ENCODE data around the gene MROH2A. TPM values are rescaled to one million over a fixed set of nuclear protein-coding genes. Genes with fewer than 3 reads are reported as not detected.

Gene MROH2A
- total RNA-seq, 1 donor from 2014 or later = not detected

GRCh38 chr2:233818639-233819621, 40.8 kb downstream of the MROH2A start:
- peak; percentile 57 for DNase-seq (ENCODE audit: low spot score)

GRCh38 chr2:233819884-233820773, 42.0 kb downstream of the MROH2A start:
- DNase-seq (ENCODE audit: low spot score) = peak; percentile 82

- DNase-seq (ENCODE audit: low spot score) = peak; percentile 47
Measured at GRCh38 chr2:233820774-233821105, 42.6 kb downstream of the MROH2A start.

DNA sequence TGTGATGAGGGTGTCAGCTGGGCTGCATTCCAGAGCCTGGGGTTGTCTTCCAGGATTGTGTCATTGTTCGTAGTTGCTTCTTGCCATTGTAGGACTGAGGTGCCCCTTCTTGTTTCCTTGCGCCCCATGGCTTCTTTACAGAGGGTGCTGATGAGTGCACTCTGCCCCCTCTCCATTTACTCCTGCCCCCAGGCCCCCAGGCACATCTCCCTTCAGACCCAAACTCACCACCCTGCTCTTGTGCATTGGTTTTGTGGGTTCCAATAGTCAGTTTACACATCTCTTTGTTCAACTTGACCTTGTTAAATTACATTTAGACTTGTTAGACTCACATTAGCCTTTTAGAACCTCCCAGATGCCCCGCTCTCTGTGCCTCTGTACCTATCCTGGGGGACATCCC, 43.1 kb downstream of the MROH2A start:
- no peak for DNase-seq (ENCODE audit: low spot score)

GRCh38 chr2:233821709-233822100, 43.6 kb downstream of the MROH2A start:
- peak; percentile 71 for DNase-seq (ENCODE audit: low spot score)

DNA sequence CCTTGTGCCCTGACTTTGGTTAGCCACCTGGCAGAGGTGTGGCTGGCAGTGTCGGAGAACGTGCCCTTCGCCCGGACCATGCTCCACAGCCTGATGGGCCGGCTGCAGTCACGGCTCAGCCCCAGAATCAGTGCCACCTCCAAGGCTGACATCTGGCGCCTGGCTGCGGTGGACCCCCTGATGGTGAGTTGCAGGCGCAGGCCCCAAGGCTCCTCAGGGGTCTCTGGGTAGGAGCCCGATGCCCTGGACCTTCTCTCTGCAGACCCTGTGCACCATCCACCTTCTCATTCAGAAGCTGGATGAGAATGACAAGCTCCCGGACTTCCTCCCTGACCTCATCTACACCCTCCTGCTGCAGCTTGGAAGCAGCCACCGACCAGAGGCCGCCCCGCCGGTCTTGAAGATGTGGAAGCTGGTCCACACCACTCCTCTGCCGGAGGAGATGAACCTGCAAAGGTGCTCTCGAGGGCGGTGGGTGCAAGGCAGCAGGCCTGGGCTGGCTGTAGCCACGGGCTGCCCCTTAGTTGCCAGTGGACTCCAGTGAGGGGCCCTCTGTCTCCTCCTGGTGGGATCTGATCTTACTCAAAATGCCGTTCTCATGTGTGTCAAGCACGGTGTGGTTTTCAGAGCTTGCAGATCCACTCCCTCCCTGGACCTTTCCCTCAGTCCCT, 44.1 kb downstream of the MROH2A start:
- DNase-seq (ENCODE audit: low spot score) = peak; percentile 85

GRCh38 chr2:233822781-233823730, 44.9 kb downstream of the MROH2A start:
- peak; percentile 88 for DNase-seq (ENCODE audit: low spot score)

DNA sequence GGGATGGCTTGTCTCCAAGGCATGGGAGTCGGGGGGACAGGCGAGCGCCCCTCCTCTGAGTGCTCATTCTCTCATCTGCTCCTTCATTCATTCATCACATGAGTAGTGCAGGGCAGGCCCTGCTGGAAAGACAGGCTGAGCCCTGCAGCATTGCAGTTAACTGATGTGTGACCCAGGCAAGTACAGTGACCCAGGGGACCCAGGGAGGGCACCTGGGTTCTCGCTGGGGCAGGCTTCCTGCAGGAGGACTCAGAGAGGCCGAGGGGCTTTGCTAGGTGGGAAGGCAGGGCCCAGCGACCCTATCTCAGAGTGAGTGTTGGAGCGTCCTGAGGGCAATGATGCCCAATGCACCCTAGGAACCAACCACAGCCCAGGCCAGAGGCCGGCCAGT, 45.6 kb downstream of the MROH2A start:
- DNase-seq (ENCODE audit: low spot score) = peak; percentile 78

- no peak for DNase-seq (ENCODE audit: low spot score)
Measured at GRCh38 chr2:233824373-233824772, 46.2 kb downstream of the MROH2A start.

DNA sequence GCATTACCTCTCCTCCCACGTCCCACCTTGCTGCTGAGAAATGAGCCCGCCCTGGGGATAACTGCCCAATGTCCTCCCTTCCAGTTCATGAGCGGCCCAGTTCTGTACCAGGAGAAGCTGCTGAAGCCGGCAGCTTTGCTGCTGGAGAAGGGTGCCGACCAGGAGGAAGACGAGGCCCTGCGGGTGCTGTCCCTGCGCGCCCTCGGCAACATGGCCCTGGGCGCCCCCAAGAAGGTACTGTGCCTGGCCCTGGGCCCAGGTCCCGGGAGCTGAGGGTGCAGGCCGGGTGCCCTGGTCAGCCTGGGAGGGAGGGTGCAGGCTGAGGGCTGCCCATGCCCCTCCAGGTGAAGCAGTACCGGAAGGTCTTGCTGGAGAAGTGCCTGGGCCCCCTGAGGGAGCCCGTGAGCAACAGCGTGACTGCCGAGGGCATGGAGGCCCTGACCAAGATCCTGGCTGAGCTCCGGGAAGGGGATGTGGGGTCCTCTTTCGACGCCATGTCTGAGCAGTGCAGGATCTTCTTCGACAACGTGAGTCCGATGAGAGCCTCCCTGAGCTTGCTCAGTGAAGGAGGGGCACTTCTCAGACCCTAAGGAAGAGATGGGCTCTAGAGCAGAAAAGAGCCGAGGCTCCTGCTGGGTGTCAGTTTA, 50.5 kb downstream of the MROH2A start:
- peak; percentile 73 for DNase-seq (ENCODE audit: low spot score)

- DNase-seq (ENCODE audit: low spot score) = peak; percentile 86
Measured at GRCh38 chr2:233829193-233830110, 51.3 kb downstream of the MROH2A start.

DNA sequence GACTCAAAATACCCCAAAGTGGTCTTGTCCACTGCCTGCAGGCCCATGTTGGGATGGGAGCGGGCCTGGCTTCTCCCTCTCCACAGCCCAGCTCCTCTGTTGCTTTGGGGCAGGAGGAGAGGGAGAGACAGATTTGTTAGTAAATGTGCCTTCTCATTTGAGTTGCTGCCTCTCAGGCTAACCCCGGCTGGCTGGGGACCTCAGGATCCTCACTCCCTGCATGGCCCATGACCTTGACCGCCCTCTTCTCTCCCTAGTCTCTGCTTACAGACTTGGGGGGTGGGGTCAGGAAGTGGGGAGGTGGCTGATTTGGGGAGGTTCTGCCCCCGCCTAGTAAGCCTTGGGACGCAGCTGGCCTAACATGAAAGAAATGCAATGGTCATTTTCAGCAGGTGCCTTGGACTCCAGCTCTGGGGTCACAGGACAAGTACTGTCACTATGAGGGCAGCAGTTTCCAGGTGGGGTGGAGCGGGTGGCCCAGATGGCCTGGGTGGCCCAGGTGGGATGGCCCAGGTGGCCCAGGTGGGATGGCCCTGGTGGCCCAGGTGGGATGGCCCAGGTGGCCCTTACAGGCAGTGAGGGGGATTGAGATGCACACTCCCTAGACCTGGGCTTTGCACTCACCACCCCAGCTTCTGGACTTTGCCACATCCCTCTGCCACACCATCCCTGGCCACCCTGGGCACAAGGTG, 52.1 kb downstream of the MROH2A start:
- DNase-seq (ENCODE audit: low spot score) = peak; percentile 81

DNA sequence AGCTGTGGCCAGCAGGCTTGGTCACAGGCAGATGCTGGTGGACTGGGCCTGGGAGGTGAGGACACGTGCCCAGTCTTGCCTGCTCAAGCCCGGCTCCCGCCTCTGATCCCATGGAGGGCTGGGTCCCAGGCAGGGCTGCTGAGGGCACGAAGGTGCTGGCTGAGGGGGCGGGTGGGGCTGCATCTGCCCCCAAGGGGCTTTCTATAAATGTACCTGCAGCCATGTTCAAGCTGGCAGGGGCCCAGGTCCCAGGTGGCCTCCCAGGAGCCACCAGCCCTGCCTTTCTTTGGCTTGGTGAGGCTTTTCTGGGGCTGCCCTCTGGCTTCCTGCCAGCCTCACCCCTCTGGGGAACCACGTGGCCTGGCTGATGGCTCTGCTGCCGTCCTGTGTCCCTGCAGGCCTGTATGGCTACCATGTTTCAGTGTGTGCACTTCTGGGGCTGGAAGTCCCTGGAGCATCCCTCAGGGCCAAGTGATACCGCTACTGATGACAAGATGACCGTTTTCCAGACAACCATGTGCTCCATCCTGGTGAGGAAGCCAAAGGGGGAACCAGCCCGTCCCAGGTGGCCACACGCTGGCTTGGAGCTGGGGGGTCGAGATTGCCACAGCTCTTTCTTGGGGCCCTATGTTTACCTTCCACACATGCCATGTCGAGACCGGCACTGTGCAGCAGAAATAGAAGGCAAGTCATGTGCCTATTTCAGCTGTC, 53.0 kb downstream of the MROH2A start:
- peak; percentile 77 for DNase-seq (ENCODE audit: low spot score)

GRCh38 chr2:233831861-233832260, 53.7 kb downstream of the MROH2A start:
- DNase-seq (ENCODE audit: low spot score) = peak; percentile 24

GRCh38 chr2:233832414-233832813, 54.3 kb downstream of the MROH2A start:
- DNase-seq (ENCODE audit: low spot score) = no peak

- DNase-seq (ENCODE audit: low spot score) = peak; percentile 73
Measured at GRCh38 chr2:233832869-233833311, 54.8 kb downstream of the MROH2A start.

DNA sequence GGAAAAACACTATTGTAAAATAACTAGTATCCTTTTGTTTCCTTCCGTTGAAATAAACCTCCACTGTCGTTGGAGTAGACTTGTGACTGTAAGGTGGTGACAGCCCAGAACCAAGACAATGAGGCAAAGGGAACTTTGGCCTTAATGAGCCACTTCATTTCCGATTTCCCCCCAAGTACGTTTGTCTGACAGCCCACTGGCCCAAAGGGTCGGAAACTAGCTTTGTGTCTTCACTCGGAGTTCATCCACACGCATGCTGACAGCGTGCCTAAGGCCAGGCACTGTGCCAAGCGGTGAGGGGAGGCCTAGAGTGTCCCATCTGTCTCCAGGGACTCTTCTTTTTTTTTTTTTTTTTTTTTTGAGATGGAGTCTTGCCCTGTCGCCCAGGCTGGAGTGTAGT, 55.2 kb downstream of the MROH2A start:
- peak; percentile 78 for DNase-seq (ENCODE audit: low spot score)
